ENCODE results near the gene CNTNAP2. TPM values are rescaled to one million over a fixed set of nuclear protein-coding genes. Genes with fewer than 3 reads are reported as not detected.

Gene CNTNAP2
- total RNA-seq, 1 donor from 2014 or later, result 0.27 TPM

GRCh38 chr7:148173369-148173768, 2056.8 kb downstream of the CNTNAP2 start:
- Mint-ChIP-seq H3K4me1 (ENCODE audit: low read depth) (no peaks in the 10 kb centered on the region), H3K27ac (ENCODE audit: unreplicated experiment) (no peak overlapping the region), H3K4me3 (ENCODE audit: unreplicated experiment) (no peak overlapping the region), H3K9me3 (ENCODE audit: low read depth) (no peaks in the 10 kb centered on the region), H3K27me3 (ENCODE audit: low read depth) (peaks cover 3% of the 10 kb centered on the region), H3K36me3 (ENCODE audit: low read depth) (no peaks in the 10 kb centered on the region)
- DNase-seq (ENCODE audit: low spot score), result no peak
- no peak for TF ChIP-seq CTCF (IDR thresholded peaks at IDR 0.05)

GRCh38 chr7:148174376-148174775, 2057.8 kb downstream of the CNTNAP2 start:
- Mint-ChIP-seq H3K4me3 (ENCODE audit: unreplicated experiment) (no peak overlapping the region), H3K36me3 (ENCODE audit: low read depth) (no peaks in the 10 kb centered on the region), H3K4me1 (ENCODE audit: low read depth) (no peaks in the 10 kb centered on the region), H3K27ac (ENCODE audit: unreplicated experiment) (no peak overlapping the region), H3K9me3 (ENCODE audit: low read depth) (no peaks in the 10 kb centered on the region), H3K27me3 (ENCODE audit: low read depth) (peaks cover 3% of the 10 kb centered on the region)
- no peak for TF ChIP-seq CTCF (IDR thresholded peaks at IDR 0.05)
- no peak for DNase-seq (ENCODE audit: low spot score)

GRCh38 chr7:148175512-148175911, 2058.9 kb downstream of the CNTNAP2 start:
- no peaks in the 10 kb centered on the region for H3K9me3 Mint-ChIP-seq (ENCODE audit: low read depth)
- H3K27ac Mint-ChIP-seq (ENCODE audit: unreplicated experiment), result no peak overlapping the region
- no peaks in the 10 kb centered on the region for H3K36me3 Mint-ChIP-seq (ENCODE audit: low read depth)
- H3K27me3 Mint-ChIP-seq (ENCODE audit: low read depth), result peaks cover 3% of the 10 kb centered on the region
- no peaks in the 10 kb centered on the region for H3K4me1 Mint-ChIP-seq (ENCODE audit: low read depth)
- TF ChIP-seq CTCF (IDR thresholded peaks at IDR 0.05), result no peak
- no peak overlapping the region for H3K4me3 Mint-ChIP-seq (ENCODE audit: unreplicated experiment)
- DNase-seq (ENCODE audit: low spot score), result no peak

- H3K4me1 Mint-ChIP-seq (ENCODE audit: low read depth), result no peaks in the 10 kb centered on the region
- H3K9me3 Mint-ChIP-seq (ENCODE audit: low read depth), result no peaks in the 10 kb centered on the region
- TF ChIP-seq CTCF (IDR thresholded peaks at IDR 0.05), result no peak
- peaks cover 3% of the 10 kb centered on the region for H3K27me3 Mint-ChIP-seq (ENCODE audit: low read depth)
- DNase-seq (ENCODE audit: low spot score), result no peak
- H3K36me3 Mint-ChIP-seq (ENCODE audit: low read depth), result no peaks in the 10 kb centered on the region
- no peak overlapping the region for H3K4me3 Mint-ChIP-seq (ENCODE audit: unreplicated experiment)
- no peak overlapping the region for H3K27ac Mint-ChIP-seq (ENCODE audit: unreplicated experiment)
Measured at GRCh38 chr7:148177972-148178371, 2061.4 kb downstream of the CNTNAP2 start.

- no peak for DNase-seq (ENCODE audit: low spot score)
- no peak for TF ChIP-seq CTCF (IDR thresholded peaks at IDR 0.05)
- Mint-ChIP-seq H3K36me3 (ENCODE audit: low read depth) (no peaks in the 10 kb centered on the region), H3K4me1 (ENCODE audit: low read depth) (peaks cover 3% of the 10 kb centered on the region), H3K27me3 (ENCODE audit: low read depth) (peaks cover 3% of the 10 kb centered on the region), H3K27ac (ENCODE audit: unreplicated experiment) (no peak overlapping the region), H3K9me3 (ENCODE audit: low read depth) (no peaks in the 10 kb centered on the region), H3K4me3 (ENCODE audit: unreplicated experiment) (no peak overlapping the region)
Measured at GRCh38 chr7:148180075-148180474, 2063.5 kb downstream of the CNTNAP2 start.
